Neural cell (in vitro differentiated cells): Measurements from ENCODE around the gene LZTR1. TPM values are rescaled to one million over a fixed set of nuclear protein-coding genes. Genes with fewer than 3 reads are reported as not detected.

ENCODE experiments used
- H2AFZ ChIP-seq: fragments of 200-600, 300-800 bp; sonication (generic), shearing (Covaris generic); 2 replicates; pipeline ENCODE4 v1.6.0; 2014; ENCODE audit warnings: low read depth, mild to moderate bottlenecking, antibody characterized with exemption, low read length, moderate library complexity
- H3F3A ChIP-seq: fragments of 200-600 bp; shearing (Covaris generic); 2 replicates; pipeline ENCODE4 v1.6.1; 2016; ENCODE audit warnings: mild to moderate bottlenecking, moderate library complexity, mixed read lengths, antibody characterized with exemption, low read length; ENCODE audit not compliant: insufficient read depth, poor library complexity, severe bottlenecking
- H3K27ac ChIP-seq: fragments of 200-600, 300-800 bp; sonication (generic), shearing (Covaris generic); 2 replicates; pipeline ENCODE4 v1.5.1; 2014; ENCODE audit warnings: mild to moderate bottlenecking, low read length, moderate library complexity
- H3K27me3 ChIP-seq: fragments of 300-800, 200-600 bp; sonication (generic), shearing (Covaris generic); 2 replicates; pipeline ENCODE4 v1.6.0; 2014; ENCODE audit warnings: mild to moderate bottlenecking, low read depth, low read length, moderate library complexity; ENCODE audit not compliant: insufficient read depth
- H3K36me3 ChIP-seq: fragments of 300-800, 200-600 bp; sonication (generic), shearing (Covaris generic); 2 replicates; pipeline ENCODE4 v1.5.1; 2014; ENCODE audit warnings: mild to moderate bottlenecking, antibody characterized with exemption, low read length, moderate library complexity; ENCODE audit not compliant: insufficient read depth
- H3K4me2 ChIP-seq: fragments of 300-800, 200-600 bp; sonication (generic), shearing (Covaris generic); 2 replicates; pipeline ENCODE4 v1.6.0; 2014; ENCODE audit warnings: mild to moderate bottlenecking, low read length
- H3K4me3 ChIP-seq: fragments of 300-800, 200-600 bp; sonication (generic), shearing (Covaris generic); 2 replicates; pipeline ENCODE4 v1.5.1; 2014; ENCODE audit warnings: mild to moderate bottlenecking, low read length, moderate library complexity
- H3K79me2 ChIP-seq: fragments of 200-600 bp; shearing (Covaris generic); replicated peaks from 2 replicates; pipeline ENCODE4 v1.6.0; 2014; ENCODE audit warnings: mild to moderate bottlenecking, low read length, moderate library complexity; ENCODE audit not compliant: insufficient read depth
- H3K9ac ChIP-seq: fragments of 300-800, 200-600 bp; sonication (generic), shearing (Covaris generic); 2 replicates; pipeline ENCODE4 v1.6.1; 2016; ENCODE audit warnings: mild to moderate bottlenecking, low read length, mixed read lengths
- H3K9me2 ChIP-seq: fragments of 200-600 bp; shearing (Covaris generic); 2 replicates; pipeline ENCODE4 v1.6.1; 2016; ENCODE audit warnings: mild to moderate bottlenecking, low read length, mixed read lengths; ENCODE audit not compliant: insufficient read depth
- H3K9me3 ChIP-seq: fragments of 200-600, 300-800 bp; sonication (generic), shearing (Covaris generic); 2 replicates; pipeline ENCODE4 v1.6.1; 2016; ENCODE audit warnings: mild to moderate bottlenecking, mixed run types, low read length, moderate library complexity, mixed read lengths
- H4K20me1 ChIP-seq: fragments of 200-600 bp; shearing (Covaris generic); 2 replicates; pipeline ENCODE4 v1.6.1; 2016; ENCODE audit warnings: mild to moderate bottlenecking, mixed run types; ENCODE audit not compliant: insufficient read depth
- CTCF ChIP-seq: fragments of 450-650 bp; IDR thresholded peaks from 2 replicates; pipeline ENCODE4 v1.5.1; 2014; ENCODE audit warnings: antibody characterized with exemption, mild to moderate bottlenecking, moderate library complexity; ENCODE audit not compliant: poor library complexity, severe bottlenecking
- EP300 ChIP-seq: fragments of 450-650 bp; conservative IDR thresholded peaks from 2 replicates; pipeline ENCODE4 v1.6.1; 2014; ENCODE audit warnings: antibody characterized with exemption, mild to moderate bottlenecking, moderate library complexity; ENCODE audit not compliant: poor library complexity, severe bottlenecking
- EZH2 ChIP-seq: fragments of 200-600, 300-800 bp; shearing (Covaris generic), sonication (generic); IDR thresholded peaks from 2 replicates; pipeline ENCODE4 v1.6.1; 2014; ENCODE audit warnings: antibody characterized with exemption, low read length, borderline replicate concordance, mild to moderate bottlenecking; ENCODE audit not compliant: insufficient read depth, poor library complexity, severe bottlenecking
- MXI1 ChIP-seq: fragments of 450-650 bp; conservative IDR thresholded peaks from 2 replicates; pipeline ENCODE4 v1.6.1; 2014; ENCODE audit warnings: antibody characterized with exemption, mild to moderate bottlenecking; ENCODE audit not compliant: poor library complexity, severe bottlenecking
- POLR2AphosphoS5 ChIP-seq: IDR thresholded peaks from 2 replicates; pipeline ENCODE4 v1.6.1; 2012
- RAD21 ChIP-seq: fragments of 450-650 bp; conservative IDR thresholded peaks from 2 replicates; pipeline ENCODE4 v1.6.1; 2014; ENCODE audit warnings: antibody characterized with exemption, mild to moderate bottlenecking, moderate library complexity
- REST ChIP-seq: IDR thresholded peaks from 2 replicates; pipeline ENCODE4 v1.6.1; 2012; ENCODE audit warnings: borderline replicate concordance
- SMC3 ChIP-seq: fragments of 450-650 bp; conservative IDR thresholded peaks from 2 replicates; pipeline ENCODE4 v1.6.1; 2014; ENCODE audit warnings: antibody characterized with exemption, mild to moderate bottlenecking, moderate library complexity; ENCODE audit not compliant: poor library complexity
- TAF1 ChIP-seq: IDR thresholded peaks from 2 replicates; pipeline ENCODE4 v1.6.1; 2012; ENCODE audit warnings: low read depth
- polyA plus RNA-seq: library from polyadenylated mRNA; depleted of rRNA; stranded (reverse); fragments of >200 nt; gene quantifications from 2 replicates; pipeline ENCODE4 v1.2.3, GENCODE V29; 2014

The LZTR1 gene
- polyA plus RNA-seq, 1 donor from 2014 or later = 114 TPM

- Histone ChIP-seq H3K4me2 (no peak overlapping the region), H3K9ac (no peak overlapping the region), H3K9me3 (no peaks in the 10 kb centered on the region), H3K79me2 (peaks cover 18% of the 10 kb centered on the region), H4K20me1 (no peaks in the 10 kb centered on the region), H3F3A (no peaks in the 10 kb centered on the region), H2AFZ (no peak overlapping the region), H3K9me2 (no peaks in the 10 kb centered on the region), H3K36me3 (peaks cover 18% of the 10 kb centered on the region), H3K27me3 (peaks cover 8% of the 10 kb centered on the region), H3K27ac (no peak overlapping the region), H3K4me3 (no peak overlapping the region)
- TF ChIP-seq TAF1 = no peak
- TF ChIP-seq RAD21 = no peak
- no peak for TF ChIP-seq EP300
Observed at GRCh38 chr22:20951932-20952380, 30.1 kb upstream of the LZTR1 start.

GRCh38 chr22:20952544-20953341 is 29.4 kb upstream of the LZTR1 start:
- Histone ChIP-seq H3K36me3 (peaks cover 18% of the 10 kb centered on the region), H3K27ac (no peak overlapping the region), H3K9me3 (no peaks in the 10 kb centered on the region), H2AFZ (no peak overlapping the region), H4K20me1 (no peaks in the 10 kb centered on the region), H3K27me3 (peaks cover 16% of the 10 kb centered on the region), H3K4me3 (no peak overlapping the region), H3K4me2 (no peak overlapping the region), H3K9ac (no peak overlapping the region), H3K9me2 (no peaks in the 10 kb centered on the region), H3F3A (no peaks in the 10 kb centered on the region), H3K79me2 (peaks cover 12% of the 10 kb centered on the region)
- TF ChIP-seq SMC3 = no peak
- TF ChIP-seq EP300 = no peak
- no peak for TF ChIP-seq RAD21
- no peak for TF ChIP-seq CTCF
- no peak for TF ChIP-seq EZH2
- TF ChIP-seq POLR2AphosphoS5 = no peak
- no peak for TF ChIP-seq TAF1
- TF ChIP-seq REST = no peak
- no peak for TF ChIP-seq MXI1
